Upper lobe of left lung (tissue), 4 donors: Measurements from ENCODE around the gene ITGB7.

Experiments
- CTCF ChIP-seq, 6 experiments: fragments of 450-650 bp in 4 of 6; fragments of 200-600 bp in 2 of 6; sonication (generic) in 2 of 6; IDR thresholded peaks; one replicate each; pipeline ENCODE4 v1.5.1; 2016 to 2019; ENCODE audit warnings: antibody characterized with exemption in 6 of 6
- POLR2A ChIP-seq, 4 donors: fragments of 450-650 bp; IDR thresholded peaks; one replicate each; pipeline ENCODE4 v1.5.1; 2016 to 2017; ENCODE audit warnings: antibody characterized with exemption in 4 of 4, mild to moderate bottlenecking in 2 of 4

- TF ChIP-seq CTCF (IDR thresholded peaks at IDR 0.05) (no peak), POLR2A (IDR thresholded peaks at IDR 0.05) (no peak)
Observed at GRCh38 chr12:53226815-53227214, 19.8 kb upstream of the ITGB7 start.
